HEK293 (cell line): ENCODE data around the gene TCAP.

Source experiments
- KLF1 ChIP-seq: fragments of 450-650 bp; formaldehyde crosslinking; IDR thresholded peaks from 2 replicates; pipeline ENCODE4 v1.5.1; 2016; ENCODE audit warnings: missing biosample characterization, missing genetic modification characterization
- MYNN ChIP-seq: fragments of 450-650 bp; formaldehyde crosslinking; IDR thresholded peaks from 2 replicates; pipeline ENCODE4 v1.5.1; 2016; ENCODE audit warnings: missing biosample characterization, missing genetic modification characterization, borderline replicate concordance
- SCRT1 ChIP-seq: fragments of 450-650 bp; formaldehyde crosslinking; IDR thresholded peaks from 2 replicates; pipeline ENCODE4 v1.5.1; 2016; ENCODE audit warnings: missing biosample characterization, missing genetic modification characterization, borderline replicate concordance
- SP2 ChIP-seq: fragments of 450-650 bp; formaldehyde crosslinking; IDR thresholded peaks from 2 replicates; pipeline ENCODE4 v1.5.1; 2016; ENCODE audit warnings: missing biosample characterization, missing genetic modification characterization
- WT1 ChIP-seq: fragments of 450-650 bp; formaldehyde crosslinking; IDR thresholded peaks from 2 replicates; pipeline ENCODE4 v1.5.1; 2016; ENCODE audit warnings: missing biosample characterization, missing genetic modification characterization
- ZBTB17 ChIP-seq: fragments of 450-650 bp; formaldehyde crosslinking; IDR thresholded peaks from 2 replicates; pipeline ENCODE4 v1.5.1; 2016; ENCODE audit warnings: missing biosample characterization, missing genetic modification characterization
- ZBTB8A ChIP-seq: fragments of 450-650 bp; formaldehyde crosslinking; IDR thresholded peaks from 2 replicates; pipeline ENCODE4 v1.5.1; 2016; ENCODE audit warnings: missing biosample characterization, missing genetic modification characterization
- ZFP69B ChIP-seq: fragments of 450-650 bp; formaldehyde crosslinking; IDR thresholded peaks from 2 replicates; pipeline ENCODE4 v1.5.1; 2016; ENCODE audit warnings: missing biosample characterization, missing genetic modification characterization
- ZNF114 ChIP-seq: fragments of 450-650 bp; formaldehyde crosslinking; IDR thresholded peaks from 2 replicates; pipeline ENCODE4 v1.5.0; 2017; ENCODE audit warnings: missing biosample characterization, missing genetic modification characterization
- ZNF121 ChIP-seq: fragments of 450-650 bp; formaldehyde crosslinking; IDR thresholded peaks from 2 replicates; pipeline ENCODE4 v1.5.1; 2016; ENCODE audit warnings: missing biosample characterization, missing genetic modification characterization
- ZNF155 ChIP-seq: fragments of 450-650 bp; formaldehyde crosslinking; IDR thresholded peaks from 2 replicates; pipeline ENCODE4 v1.5.1; 2016; ENCODE audit warnings: missing biosample characterization, missing genetic modification characterization
- ZNF23 ChIP-seq: fragments of 450-650 bp; formaldehyde crosslinking; IDR thresholded peaks from 2 replicates; pipeline ENCODE4 v1.5.1; 2016; ENCODE audit warnings: missing biosample characterization, missing genetic modification characterization, borderline replicate concordance
- ZNF341 ChIP-seq: fragments of 450-650 bp; formaldehyde crosslinking; IDR thresholded peaks from 2 replicates; pipeline ENCODE4; 2016; ENCODE audit warnings: low read depth, missing biosample characterization, missing genetic modification characterization
- ZNF350 ChIP-seq: fragments of 450-650 bp; formaldehyde crosslinking; IDR thresholded peaks from 2 replicates; pipeline ENCODE4 v1.5.0; 2017; ENCODE audit warnings: missing biosample characterization, mild to moderate bottlenecking, missing genetic modification characterization
- ZNF354C ChIP-seq: fragments of 450-650 bp; formaldehyde crosslinking; IDR thresholded peaks from 2 replicates; pipeline ENCODE4 v1.5.1; 2016; ENCODE audit warnings: missing biosample characterization, missing genetic modification characterization, low read depth, borderline replicate concordance
- ZNF521 ChIP-seq: fragments of 450-650 bp; formaldehyde crosslinking; IDR thresholded peaks from 2 replicates; pipeline ENCODE4 v1.5.1; 2017; ENCODE audit warnings: missing biosample characterization, mild to moderate bottlenecking, missing genetic modification characterization
- ZNF629 ChIP-seq: fragments of 450-650 bp; formaldehyde crosslinking; IDR thresholded peaks from 2 replicates; pipeline ENCODE4 v1.5.1; 2017; ENCODE audit warnings: missing biosample characterization, missing genetic modification characterization
- ZNF776 ChIP-seq: fragments of 450-650 bp; formaldehyde crosslinking; IDR thresholded peaks from 2 replicates; pipeline ENCODE4 v1.5.0; 2017; ENCODE audit warnings: missing biosample characterization, missing genetic modification characterization, borderline replicate concordance
- ZNF777 ChIP-seq: fragments of 450-650 bp; formaldehyde crosslinking; IDR thresholded peaks from 2 replicates; pipeline ENCODE4 v1.5.1; 2017; ENCODE audit warnings: missing biosample characterization, missing genetic modification characterization, borderline replicate concordance
- ZNF830 ChIP-seq: fragments of 450-650 bp; IDR thresholded peaks from 2 replicates; pipeline ENCODE4 v1.5.0; 2018; ENCODE audit warnings: missing biosample characterization, missing genetic modification characterization, low read depth, mild to moderate bottlenecking, moderate library complexity
- ZSCAN23 ChIP-seq: fragments of 450-650 bp; formaldehyde crosslinking; IDR thresholded peaks from 2 replicates; pipeline ENCODE4 v1.5.1; 2016; ENCODE audit warnings: missing biosample characterization, missing genetic modification characterization
- TF ChIP-seq, protein P1 (sequence below): fragments of 450-650 bp; formaldehyde crosslinking; IDR thresholded peaks from 2 replicates; pipeline ENCODE4 v1.5.1; 2016; ENCODE audit warnings: missing biosample characterization, missing genetic modification characterization
- TF ChIP-seq, protein P2 (sequence below): fragments of 450-650 bp; formaldehyde crosslinking; IDR thresholded peaks from 2 replicates; pipeline ENCODE4 v1.5.1; 2016; ENCODE audit warnings: missing biosample characterization, missing genetic modification characterization
- TF ChIP-seq, protein P3 (sequence below): fragments of 450-650 bp; formaldehyde crosslinking; IDR thresholded peaks from 2 replicates; pipeline ENCODE4 v1.5.1; 2017; ENCODE audit warnings: missing biosample characterization, mild to moderate bottlenecking, missing genetic modification characterization, moderate library complexity
- TF ChIP-seq, protein P4 (sequence below): fragments of 450-650 bp; formaldehyde crosslinking; IDR thresholded peaks from 2 replicates; pipeline ENCODE4 v1.5.1; 2016; ENCODE audit warnings: missing biosample characterization, missing genetic modification characterization
- TF ChIP-seq, protein P5 (sequence below): fragments of 450-650 bp; formaldehyde crosslinking; IDR thresholded peaks from 2 replicates; pipeline ENCODE4 v1.5.1; 2016; ENCODE audit warnings: missing biosample characterization, missing genetic modification characterization
- TF ChIP-seq, protein P6 (sequence below): fragments of 450-650 bp; IDR thresholded peaks from 2 replicates; pipeline ENCODE4 v1.5.1; 2018; ENCODE audit warnings: missing biosample characterization, missing genetic modification characterization
- TF ChIP-seq, protein P7 (sequence below): fragments of 450-650 bp; formaldehyde crosslinking; IDR thresholded peaks from 2 replicates; pipeline ENCODE4 v1.5.1; 2016; ENCODE audit warnings: missing biosample characterization, missing genetic modification characterization
- TF ChIP-seq, protein P8 (sequence below): fragments of 450-650 bp; formaldehyde crosslinking; optimal IDR thresholded peaks from 2 replicates; pipeline ENCODE3; 2016; ENCODE audit warnings: missing biosample characterization, mild to moderate bottlenecking, missing genetic modification characterization

TCAP gene

DNA sequence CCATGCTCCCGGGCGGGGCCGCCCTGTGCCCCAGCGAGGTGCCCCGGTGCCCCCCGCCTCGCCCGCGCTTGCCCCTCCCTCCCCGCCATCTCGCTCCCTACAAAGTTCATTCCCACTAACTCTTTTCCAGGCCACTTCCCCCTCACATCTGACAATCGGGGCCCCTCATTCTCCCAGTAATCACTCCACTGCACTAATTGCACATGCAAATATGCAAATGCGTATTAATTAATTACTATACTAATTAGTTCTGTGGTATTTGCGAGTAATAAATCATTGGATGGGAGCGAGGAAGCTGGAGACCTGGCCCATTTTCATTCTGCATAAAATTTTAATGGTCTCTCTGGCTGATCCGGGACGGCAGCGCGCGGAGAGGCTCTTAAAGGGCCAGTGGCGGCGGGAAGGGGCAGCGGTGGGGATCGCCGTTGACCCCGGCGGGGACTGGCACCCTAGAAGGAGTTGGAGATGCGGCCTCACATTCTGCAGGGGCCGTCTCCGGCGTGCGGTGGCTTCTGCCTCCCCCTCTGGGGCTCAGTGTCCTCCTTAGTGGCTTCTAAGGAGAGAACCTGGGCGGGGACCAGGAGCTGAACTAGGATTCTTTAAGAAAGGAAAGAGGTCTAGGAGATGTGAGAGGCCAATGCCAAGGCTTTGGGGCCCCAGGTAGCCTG lies 46.8 kb upstream of the TCAP start (continued):
- no peak for TF ChIP-seq ZNF121
- TF ChIP-seq ZSCAN23 (tag by site-specific recombination): no peak
- TF ChIP-seq, protein P1, sequence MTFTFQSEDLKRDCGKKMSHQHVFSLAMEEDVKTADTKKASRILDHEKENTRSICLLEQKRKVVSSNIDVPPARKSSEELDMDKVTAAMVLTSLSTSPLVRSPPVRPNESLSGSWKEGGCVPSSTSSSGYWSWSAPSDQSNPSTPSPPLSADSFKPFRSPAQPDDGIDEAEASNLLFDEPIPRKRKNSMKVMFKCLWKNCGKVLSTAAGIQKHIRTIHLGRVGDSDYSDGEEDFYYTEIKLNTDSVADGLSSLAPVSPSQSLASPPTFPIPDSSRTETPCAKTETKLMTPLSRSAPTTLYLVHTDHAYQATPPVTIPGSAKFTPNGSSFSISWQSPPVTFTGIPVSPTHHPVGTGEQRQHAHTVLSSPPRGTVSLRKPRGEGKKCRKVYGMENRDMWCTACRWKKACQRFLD (tag by site-specific recombination): no peak
- TF ChIP-seq, protein P2, sequence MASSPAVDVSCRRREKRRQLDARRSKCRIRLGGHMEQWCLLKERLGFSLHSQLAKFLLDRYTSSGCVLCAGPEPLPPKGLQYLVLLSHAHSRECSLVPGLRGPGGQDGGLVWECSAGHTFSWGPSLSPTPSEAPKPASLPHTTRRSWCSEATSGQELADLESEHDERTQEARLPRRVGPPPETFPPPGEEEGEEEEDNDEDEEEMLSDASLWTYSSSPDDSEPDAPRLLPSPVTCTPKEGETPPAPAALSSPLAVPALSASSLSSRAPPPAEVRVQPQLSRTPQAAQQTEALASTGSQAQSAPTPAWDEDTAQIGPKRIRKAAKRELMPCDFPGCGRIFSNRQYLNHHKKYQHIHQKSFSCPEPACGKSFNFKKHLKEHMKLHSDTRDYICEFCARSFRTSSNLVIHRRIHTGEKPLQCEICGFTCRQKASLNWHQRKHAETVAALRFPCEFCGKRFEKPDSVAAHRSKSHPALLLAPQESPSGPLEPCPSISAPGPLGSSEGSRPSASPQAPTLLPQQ: 0 out of 2 replicates have a peak, but pooled peaks have one; percentile 54
- TF ChIP-seq ZNF629 (tag by site-specific recombination): no peak
- TF ChIP-seq SP2: peak; percentile 38
- TF ChIP-seq, protein P3, sequence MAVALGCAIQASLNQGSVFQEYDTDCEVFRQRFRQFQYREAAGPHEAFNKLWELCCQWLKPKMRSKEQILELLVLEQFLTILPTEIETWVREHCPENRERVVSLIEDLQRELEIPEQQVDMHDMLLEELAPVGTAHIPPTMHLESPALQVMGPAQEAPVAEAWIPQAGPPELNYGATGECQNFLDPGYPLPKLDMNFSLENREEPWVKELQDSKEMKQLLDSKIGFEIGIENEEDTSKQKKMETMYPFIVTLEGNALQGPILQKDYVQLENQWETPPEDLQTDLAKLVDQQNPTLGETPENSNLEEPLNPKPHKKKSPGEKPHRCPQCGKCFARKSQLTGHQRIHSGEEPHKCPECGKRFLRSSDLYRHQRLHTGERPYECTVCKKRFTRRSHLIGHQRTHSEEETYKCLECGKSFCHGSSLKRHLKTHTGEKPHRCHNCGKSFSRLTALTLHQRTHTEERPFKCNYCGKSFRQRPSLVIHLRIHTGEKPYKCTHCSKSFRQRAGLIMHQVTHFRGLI (tag by site-specific recombination): no peak
- TF ChIP-seq ZBTB8A (tag by site-specific recombination): peak; percentile 36; the same call in 1 of the 2 replicates
- TF ChIP-seq, protein P4, sequence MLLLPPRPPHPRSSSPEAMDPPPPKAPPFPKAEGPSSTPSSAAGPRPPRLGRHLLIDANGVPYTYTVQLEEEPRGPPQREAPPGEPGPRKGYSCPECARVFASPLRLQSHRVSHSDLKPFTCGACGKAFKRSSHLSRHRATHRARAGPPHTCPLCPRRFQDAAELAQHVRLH (tag by site-specific recombination): 0 out of 2 replicates have a peak, but pooled peaks have one; percentile 12
- TF ChIP-seq WT1 (tag by site-specific recombination): no peak
- TF ChIP-seq ZFP69B (tag by site-specific recombination): peak; percentile 69; the same call in 1 of the 2 replicates
- TF ChIP-seq ZNF830 (tag by site-specific recombination): no peak
- no peak for TF ChIP-seq ZNF777 (tag by site-specific recombination)
- no peak for TF ChIP-seq ZNF114 (tag by site-specific recombination)
- TF ChIP-seq, protein P5, sequence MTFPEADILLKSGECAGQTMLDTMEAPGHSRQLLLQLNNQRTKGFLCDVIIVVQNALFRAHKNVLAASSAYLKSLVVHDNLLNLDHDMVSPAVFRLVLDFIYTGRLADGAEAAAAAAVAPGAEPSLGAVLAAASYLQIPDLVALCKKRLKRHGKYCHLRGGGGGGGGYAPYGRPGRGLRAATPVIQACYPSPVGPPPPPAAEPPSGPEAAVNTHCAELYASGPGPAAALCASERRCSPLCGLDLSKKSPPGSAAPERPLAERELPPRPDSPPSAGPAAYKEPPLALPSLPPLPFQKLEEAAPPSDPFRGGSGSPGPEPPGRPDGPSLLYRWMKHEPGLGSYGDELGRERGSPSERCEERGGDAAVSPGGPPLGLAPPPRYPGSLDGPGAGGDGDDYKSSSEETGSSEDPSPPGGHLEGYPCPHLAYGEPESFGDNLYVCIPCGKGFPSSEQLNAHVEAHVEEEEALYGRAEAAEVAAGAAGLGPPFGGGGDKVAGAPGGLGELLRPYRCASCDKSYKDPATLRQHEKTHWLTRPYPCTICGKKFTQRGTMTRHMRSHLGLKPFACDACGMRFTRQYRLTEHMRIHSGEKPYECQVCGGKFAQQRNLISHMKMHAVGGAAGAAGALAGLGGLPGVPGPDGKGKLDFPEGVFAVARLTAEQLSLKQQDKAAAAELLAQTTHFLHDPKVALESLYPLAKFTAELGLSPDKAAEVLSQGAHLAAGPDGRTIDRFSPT (tag by site-specific recombination): 0 out of 2 replicates have a peak, but pooled peaks have one; percentile 48
- TF ChIP-seq, protein P6, sequence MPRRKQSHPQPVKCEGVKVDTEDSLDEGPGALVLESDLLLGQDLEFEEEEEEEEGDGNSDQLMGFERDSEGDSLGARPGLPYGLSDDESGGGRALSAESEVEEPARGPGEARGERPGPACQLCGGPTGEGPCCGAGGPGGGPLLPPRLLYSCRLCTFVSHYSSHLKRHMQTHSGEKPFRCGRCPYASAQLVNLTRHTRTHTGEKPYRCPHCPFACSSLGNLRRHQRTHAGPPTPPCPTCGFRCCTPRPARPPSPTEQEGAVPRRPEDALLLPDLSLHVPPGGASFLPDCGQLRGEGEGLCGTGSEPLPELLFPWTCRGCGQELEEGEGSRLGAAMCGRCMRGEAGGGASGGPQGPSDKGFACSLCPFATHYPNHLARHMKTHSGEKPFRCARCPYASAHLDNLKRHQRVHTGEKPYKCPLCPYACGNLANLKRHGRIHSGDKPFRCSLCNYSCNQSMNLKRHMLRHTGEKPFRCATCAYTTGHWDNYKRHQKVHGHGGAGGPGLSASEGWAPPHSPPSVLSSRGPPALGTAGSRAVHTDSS (tag by site-specific recombination): no peak
- TF ChIP-seq ZBTB17 (tag by site-specific recombination): peak; percentile 31; the same call in 1 of the 2 replicates
- TF ChIP-seq, protein P7, sequence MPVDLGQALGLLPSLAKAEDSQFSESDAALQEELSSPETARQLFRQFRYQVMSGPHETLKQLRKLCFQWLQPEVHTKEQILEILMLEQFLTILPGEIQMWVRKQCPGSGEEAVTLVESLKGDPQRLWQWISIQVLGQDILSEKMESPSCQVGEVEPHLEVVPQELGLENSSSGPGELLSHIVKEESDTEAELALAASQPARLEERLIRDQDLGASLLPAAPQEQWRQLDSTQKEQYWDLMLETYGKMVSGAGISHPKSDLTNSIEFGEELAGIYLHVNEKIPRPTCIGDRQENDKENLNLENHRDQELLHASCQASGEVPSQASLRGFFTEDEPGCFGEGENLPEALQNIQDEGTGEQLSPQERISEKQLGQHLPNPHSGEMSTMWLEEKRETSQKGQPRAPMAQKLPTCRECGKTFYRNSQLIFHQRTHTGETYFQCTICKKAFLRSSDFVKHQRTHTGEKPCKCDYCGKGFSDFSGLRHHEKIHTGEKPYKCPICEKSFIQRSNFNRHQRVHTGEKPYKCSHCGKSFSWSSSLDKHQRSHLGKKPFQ (tag by site-specific recombination): peak; percentile 51; the same call in 1 of the 2 replicates
- TF ChIP-seq, protein P8, sequence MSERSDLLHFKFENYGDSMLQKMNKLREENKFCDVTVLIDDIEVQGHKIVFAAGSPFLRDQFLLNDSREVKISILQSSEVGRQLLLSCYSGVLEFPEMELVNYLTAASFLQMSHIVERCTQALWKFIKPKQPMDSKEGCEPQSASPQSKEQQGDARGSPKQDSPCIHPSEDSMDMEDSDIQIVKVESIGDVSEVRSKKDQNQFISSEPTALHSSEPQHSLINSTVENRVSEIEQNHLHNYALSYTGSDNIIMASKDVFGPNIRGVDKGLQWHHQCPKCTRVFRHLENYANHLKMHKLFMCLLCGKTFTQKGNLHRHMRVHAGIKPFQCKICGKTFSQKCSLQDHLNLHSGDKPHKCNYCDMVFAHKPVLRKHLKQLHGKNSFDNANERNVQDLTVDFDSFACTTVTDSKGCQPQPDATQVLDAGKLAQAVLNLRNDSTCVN (tag by site-specific recombination): peak; percentile 47
- no peak for TF ChIP-seq MYNN (tag by site-specific recombination)
- TF ChIP-seq ZNF776 (tag by site-specific recombination): no peak
- no peak for TF ChIP-seq ZNF350
- TF ChIP-seq ZNF155 (tag by site-specific recombination): no peak
- peak; percentile 51; the same call in 1 of the 2 replicates for TF ChIP-seq ZNF341 (tag by site-specific recombination)
- TF ChIP-seq ZNF23 (tag by site-specific recombination): no peak
- no peak for TF ChIP-seq ZNF354C (tag by site-specific recombination)
- TF ChIP-seq SCRT1 (tag by site-specific recombination): no peak
- no peak for TF ChIP-seq ZNF521 (tag by site-specific recombination)
- TF ChIP-seq KLF1 (tag by site-specific recombination): no peak
